ENCODE measurements around the gene CMTM7. TPM values are rescaled to one million over a fixed set of nuclear protein-coding genes. Genes with fewer than 3 reads are reported as not detected.
A peak's percentile ranks its signal among the peaks of the same experiment; 100 is the strongest.

The CMTM7 gene
- total and polyA plus RNA-seq, 10 of the 15 experiments (the other 5 are each of a cell fraction or from before 2014, with no cell fraction given) = 3.7 to 36.4 (median 14.7) TPM

GRCh38 chr3:32419742-32420125 lies 28.1 kb downstream of the CMTM7 start:
- ChIA-PET SMC1A (ENCODE audit: uncharacterized antibody, unreplicated experiment) (interaction anchor here (0.7 to 13.7 kb wide), 15 partner anchors 9 to 81 kb away, joined by 3 to 307 read pairs (median 8); partner anchors contain the start of gene CMTM7), POLR2A (interaction anchor here (0.8 to 11.8 kb wide), 6 partner anchors 9 to 83 kb away, joined by 3 to 158 read pairs (median 4); partner anchors contain the start of gene CMTM6), RAD21 (ENCODE audit: unreplicated experiment) (interaction anchor here (0.6 to 13.1 kb wide), 12 partner anchors 9 to 78 kb away, joined by 3 to 187 read pairs (median 4); no protein-coding TSS in a partner anchor), CTCF (interaction anchor here (0.8 to 6.6 kb wide), 15 partner anchors 9 to 74 kb away, joined by 3 to 41 read pairs (median 4); no protein-coding TSS in a partner anchor)
- ATAC-seq = no peak
- no peaks in the 10 kb centered on the region for H3K36me3 ChIP-seq (ENCODE audit: control insufficient read depth in 2 of 2, insufficient read depth in 2 of 2, low read length in 1 of 2)
- no peak for DNase-seq (ENCODE audit: low read depth, low spot score)
- no peak for TF ChIP-seq EZH2 (IDR thresholded peaks at IDR 0.05; ENCODE audit: borderline replicate concordance, control insufficient read depth, low read depth, low read length)
- no peak for TF ChIP-seq JUNB (IDR thresholded peaks at IDR 0.05)
- no peak for TF ChIP-seq ZNF687 (IDR thresholded peaks at IDR 0.05)
- TF ChIP-seq SMARCA5 (IDR thresholded peaks at IDR 0.05) = peak; percentile 43; the same call in 1 of the 2 replicates
- FAIRE-seq = no peak
- intact Hi-C loops (cut with micrococcal nuclease; ENCODE audit: unreplicated experiment) (loop anchor here (1.0 to 5.0 kb wide), 3 partner anchors 20 to 83 kb away; partner anchors contain the start of gene CMTM6), in situ Hi-C loops (cut with MboI) (no loop called here)
- H3K27me3 ChIP-seq (replicated peaks in 1 of 2; ENCODE audit: control insufficient read depth in 2 of 2, insufficient read depth in 2 of 2, low read length in 1 of 2) = no peaks in the 10 kb centered on the region
- no peaks in the 10 kb centered on the region for H3K79me2 ChIP-seq (ENCODE audit: control insufficient read depth, insufficient read depth, low read length)
- no peaks in the 10 kb centered on the region; the same call in 2 of the 3 replicates for H3K9me3 ChIP-seq (replicated peaks; ENCODE audit: control insufficient read depth, insufficient read depth, low read length)
- H3K4me2 ChIP-seq (ENCODE audit: control insufficient read depth, insufficient read depth) = peak overlapping the region; percentile 24
- no peaks in the 10 kb centered on the region for H4K20me1 ChIP-seq (ENCODE audit: control insufficient read depth, insufficient read depth)
- H3K9ac ChIP-seq (ENCODE audit: control insufficient read depth, insufficient read depth, low read length) = no peak overlapping the region
- H3K4me3 ChIP-seq = no peak overlapping the region
- no peak overlapping the region for H3K27ac ChIP-seq (ENCODE audit: control insufficient read depth, insufficient read depth)
- no peak overlapping the region for H2AFZ ChIP-seq (ENCODE audit: control insufficient read depth, low read depth, low read length)
- H3K4me1 ChIP-seq (ENCODE audit: control insufficient read depth, insufficient read depth, low read length) = peaks cover 35% of the 10 kb centered on the region
- BruUV-seq (replicated peaks) = no TSS peak
- WGBS (ENCODE audit: insufficient coverage, insufficient replicate concordance, low lambda C conversion rate, missing lambda C conversion rate) = 41% methylated on average over 2 of the region's 2 CpGs
